ENCODE measurements around the gene RAVER1. TPM values are rescaled to one million over a fixed set of nuclear protein-coding genes. Genes with fewer than 3 reads are reported as not detected.

The RAVER1 gene
- total and polyA plus RNA-seq, 2 of the 8 experiments (the other 6 are each of a cell fraction or from before 2014, with no cell fraction given) = 5.7 to 70.5 TPM

- TF ChIP-seq CHD7 (IDR thresholded peaks at IDR 0.05; ENCODE audit: insufficient replicate concordance, low read length) (no peak), SAP30 (IDR thresholded peaks at IDR 0.05; ENCODE audit: insufficient read depth, insufficient replicate concordance, low read length) (no peak), SP2 (IDR thresholded peaks at IDR 0.05; ENCODE audit: low read length) (no peak), SIX5 (IDR thresholded peaks at IDR 0.05; ENCODE audit: low read depth, low read length) (no peak), RNF2 (IDR thresholded peaks at IDR 0.05; ENCODE audit: borderline replicate concordance, low read depth, low read length, missing control alignments, poor library complexity, severe bottlenecking) (no peak), TAF7 (optimal IDR thresholded peaks at IDR 0.05; ENCODE audit: borderline replicate concordance, low read depth, low read length) (no peak), SIRT6 (IDR thresholded peaks at IDR 0.05; ENCODE audit: low read length) (no peak), ZNF274 (IDR thresholded peaks at IDR 0.05; ENCODE audit: borderline replicate concordance, extremely low read depth, low read length) (no peak), TBP (IDR thresholded peaks at IDR 0.05; ENCODE audit: low read depth, low read length) (no peak)
These were observed 49.8 kb downstream of the RAVER1 start (continued) for GRCh38 chr19:10283301-10284064.

Measured in H1 (cell line).